CD4-positive, CD25-positive, alpha-beta regulatory T cell (primary cell): ENCODE measurements around the gene CENPF. TPM values are rescaled to one million over a fixed set of nuclear protein-coding genes. Genes with fewer than 3 reads are reported as not detected.

ENCODE experiments used
- ATAC-seq, 2 donors: fragments of 150-1000 bp; cut with Tn5 transposase; one replicate each; pipeline ENCODE4 v1.10.0; 2021; ENCODE audit warnings: low read depth in 2 of 2, moderate number of reproducible peaks in 2 of 2, moderate library complexity in 1 of 2
- DNase-seq, 3 donors: peaks; one replicate each; pipeline versions ENCODE4 v3.0.0 to v3.0.0-alpha.2; 2012 to 2022; ENCODE audit warnings: mixed read lengths in 1 of 3
- H3K27ac ChIP-seq: one replicate; pipeline ENCODE4 v1.7.0; 2013; ENCODE audit warnings: mild to moderate bottlenecking, low read length; ENCODE audit not compliant: insufficient read depth, poor library complexity, severe bottlenecking
- H3K27me3 ChIP-seq: one replicate; pipeline ENCODE4 v1.7.0; 2013; ENCODE audit warnings: low read length; ENCODE audit not compliant: control insufficient read depth, insufficient read depth
- H3K36me3 ChIP-seq: one replicate; pipeline ENCODE4 v1.7.0; 2013; ENCODE audit warnings: mild to moderate bottlenecking, low read length, moderate library complexity; ENCODE audit not compliant: control insufficient read depth, insufficient read depth
- H3K4me1 ChIP-seq: 2 replicates; pipeline ENCODE4 v1.7.0; 2013; ENCODE audit warnings: mild to moderate bottlenecking, low read length; ENCODE audit not compliant: insufficient read depth, control insufficient read depth, poor library complexity, severe bottlenecking
- H3K4me3 ChIP-seq: one replicate; pipeline ENCODE4 v1.7.0; 2013; ENCODE audit warnings: low read depth, mild to moderate bottlenecking, low read length, moderate library complexity
- H3K9me3 ChIP-seq, 2 experiments: 1 replicate in 1 of 2; 2 replicates in 1 of 2; pipeline ENCODE4 v1.7.0; 2013; ENCODE audit warnings: low read length in 2 of 2, mild to moderate bottlenecking in 1 of 2, moderate library complexity in 1 of 2; ENCODE audit not compliant: control insufficient read depth in 2 of 2
- H3K27ac Mint-ChIP-seq, 3 donors: one replicate each; pipeline ENCODE4 v1.8.0; 2020 to 2022; ENCODE audit warnings: mild to moderate bottlenecking in 3 of 3, mixed read lengths in 3 of 3, moderate library complexity in 2 of 3
- H3K27me3 Mint-ChIP-seq: one replicate; pipeline ENCODE4 v1.8.0; 2022; ENCODE audit warnings: mild to moderate bottlenecking, mixed read lengths
- H3K36me3 Mint-ChIP-seq: one replicate; pipeline ENCODE4 v1.8.0; 2020; ENCODE audit warnings: mixed read lengths
- H3K4me1 Mint-ChIP-seq, 4 donors: one replicate each; pipeline ENCODE4 v1.8.0; 2020 to 2022; ENCODE audit warnings: mixed read lengths in 4 of 4, mild to moderate bottlenecking in 1 of 4
- H3K4me3 Mint-ChIP-seq, 4 donors: one replicate each; pipeline ENCODE4 v1.8.0; 2020 to 2022; ENCODE audit warnings: mild to moderate bottlenecking in 4 of 4, mixed read lengths in 4 of 4, moderate library complexity in 3 of 4
- H3K9me3 Mint-ChIP-seq, 7 donors: one replicate each; pipeline ENCODE4 v1.8.0; 2020 to 2022; ENCODE audit warnings: mixed read lengths in 7 of 7, mild to moderate bottlenecking in 3 of 7, moderate library complexity in 2 of 7
- polyA plus RNA-seq, 4 donors: library from polyadenylated mRNA; unstranded; fragments of 300-500 nt; fragmentation: Illumina TruSeq; gene quantifications; one replicate each; pipeline ENCODE4 v1.2.3, GENCODE V29; 2021
- total RNA-seq: library from RNA; stranded (reverse); gene quantifications from one replicate; pipeline ENCODE4 v1.2.3, GENCODE V29; 2022

CENPF gene
- total and polyA plus RNA-seq, 5 donors from 2014 or later, result 0.75 to 7.9 (median 1.2) TPM

- ATAC-seq (no peak), DNase-seq (no peak)
- Histone ChIP-seq H3K36me3 (peaks cover 6% of the 10 kb centered on the region), H3K9me3 (no peaks in the 10 kb centered on the region), H3K27ac (no peak overlapping the region), H3K27me3 (no peaks in the 10 kb centered on the region), H3K4me1 (no peaks in the 10 kb centered on the region), H3K4me3 (no peak overlapping the region)
- H3K27me3 Mint-ChIP-seq, result no peaks in the 10 kb centered on the region
- H3K36me3 Mint-ChIP-seq, result peaks cover 37% of the 10 kb centered on the region
- no peaks in the 10 kb centered on the region for H3K9me3 Mint-ChIP-seq
- peaks cover 0 to 4% (median 3%) of the 10 kb centered on the region in 4 donors for H3K4me1 Mint-ChIP-seq
- no peak overlapping the region for H3K27ac Mint-ChIP-seq
- H3K4me3 Mint-ChIP-seq, result no peak overlapping the region
Measured at GRCh38 chr1:214657299-214657698, 54.3 kb downstream of the CENPF start.

GRCh38 chr1:214658175-214658574 is 55.2 kb downstream of the CENPF start:
- H3K36me3 Mint-ChIP-seq, result peaks cover 37% of the 10 kb centered on the region
- Histone ChIP-seq H3K27ac (no peak overlapping the region), H3K4me1 (no peaks in the 10 kb centered on the region), H3K27me3 (no peaks in the 10 kb centered on the region), H3K9me3 (no peaks in the 10 kb centered on the region), H3K4me3 (no peak overlapping the region), H3K36me3 (peaks cover 6% of the 10 kb centered on the region)
- H3K4me1 Mint-ChIP-seq, result peaks cover 0 to 4% (median 2%) of the 10 kb centered on the region in 4 donors
- no peak overlapping the region for H3K4me3 Mint-ChIP-seq
- no peaks in the 10 kb centered on the region for H3K27me3 Mint-ChIP-seq
- no peaks in the 10 kb centered on the region for H3K9me3 Mint-ChIP-seq
- DNase-seq, result no peak
- no peak for ATAC-seq
- H3K27ac Mint-ChIP-seq, result peak overlapping the region in 1 of 3 donors; percentile 8

DNA sequence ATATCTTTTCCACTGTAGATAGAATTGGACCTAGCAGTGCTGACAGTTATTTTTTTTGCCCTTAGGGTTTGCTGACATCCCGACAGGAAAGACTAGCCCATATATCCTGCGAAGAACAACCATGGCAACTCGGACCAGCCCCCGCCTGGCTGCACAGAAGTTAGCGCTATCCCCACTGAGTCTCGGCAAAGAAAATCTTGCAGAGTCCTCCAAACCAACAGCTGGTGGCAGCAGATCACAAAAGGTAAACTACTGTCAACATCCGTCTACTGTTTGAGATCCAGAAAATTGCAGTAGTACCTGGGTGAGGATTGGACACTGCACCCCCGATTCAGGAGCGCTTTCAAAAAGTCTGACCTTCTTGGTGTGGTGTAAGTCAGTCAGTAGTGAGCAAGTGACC is 55.8 kb downstream of the CENPF start:
- Histone ChIP-seq H3K36me3 (peaks cover 6% of the 10 kb centered on the region), H3K4me1 (no peaks in the 10 kb centered on the region), H3K9me3 (no peaks in the 10 kb centered on the region), H3K27me3 (no peaks in the 10 kb centered on the region), H3K27ac (no peak overlapping the region), H3K4me3 (no peak overlapping the region)
- no peak for DNase-seq
- peaks cover 0 to 4% (median 2%) of the 10 kb centered on the region in 4 donors for H3K4me1 Mint-ChIP-seq
- no peak overlapping the region for H3K4me3 Mint-ChIP-seq
- peaks cover 36% of the 10 kb centered on the region for H3K36me3 Mint-ChIP-seq
- no peak for ATAC-seq
- H3K27ac Mint-ChIP-seq, result no peak overlapping the region
- no peaks in the 10 kb centered on the region for H3K9me3 Mint-ChIP-seq
- H3K27me3 Mint-ChIP-seq, result no peaks in the 10 kb centered on the region

DNA sequence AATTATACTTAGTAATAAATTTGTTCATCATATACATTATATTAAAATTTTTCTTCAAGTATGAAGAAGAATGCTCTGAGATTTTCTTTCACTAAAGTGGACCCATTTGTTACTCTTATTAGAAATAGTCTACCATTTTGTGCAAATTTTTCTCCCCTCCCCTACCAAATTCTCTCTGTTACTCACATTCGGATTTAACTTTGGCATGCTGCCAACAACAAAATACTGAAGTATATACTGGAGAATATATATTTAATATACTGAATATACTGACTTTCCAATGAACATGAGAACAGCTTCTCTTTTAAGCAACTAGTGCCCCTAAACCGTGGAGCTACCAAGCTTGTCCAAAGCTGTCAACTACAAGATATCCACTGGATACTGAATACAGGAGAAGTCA is 57.2 kb downstream of the CENPF start:
- H3K9me3 Mint-ChIP-seq, result no peaks in the 10 kb centered on the region
- DNase-seq (no peak), ATAC-seq (no peak)
- peaks cover 36% of the 10 kb centered on the region for H3K36me3 Mint-ChIP-seq
- H3K4me1 Mint-ChIP-seq, result peaks cover 0 to 4% (median 2%) of the 10 kb centered on the region in 4 donors
- no peaks in the 10 kb centered on the region for H3K27me3 ChIP-seq
- H3K4me3 Mint-ChIP-seq, result no peak overlapping the region
- no peaks in the 10 kb centered on the region for H3K27me3 Mint-ChIP-seq
- no peak overlapping the region for H3K27ac Mint-ChIP-seq
- H3K4me3 ChIP-seq, result no peak overlapping the region
- H3K9me3 ChIP-seq, result no peaks in the 10 kb centered on the region
- H3K36me3 ChIP-seq, result peaks cover 6% of the 10 kb centered on the region
- H3K4me1 ChIP-seq, result no peaks in the 10 kb centered on the region
- no peak overlapping the region for H3K27ac ChIP-seq

GRCh38 chr1:214660900-214661299 is 57.9 kb downstream of the CENPF start:
- DNase-seq, result no peak
- Mint-ChIP-seq H3K4me3 (no peak overlapping the region), H3K9me3 (peaks cover 0 to 2% (median 0%) of the 10 kb centered on the region in 7 donors), H3K27ac (no peak overlapping the region), H3K4me1 (peaks cover 0 to 4% (median 2%) of the 10 kb centered on the region in 4 donors), H3K36me3 (peaks cover 36% of the 10 kb centered on the region), H3K27me3 (no peaks in the 10 kb centered on the region)
- ATAC-seq, result no peak
- peaks cover 6% of the 10 kb centered on the region for H3K36me3 ChIP-seq
- H3K9me3 ChIP-seq, result no peaks in the 10 kb centered on the region
- no peaks in the 10 kb centered on the region for H3K27me3 ChIP-seq
- no peak overlapping the region for H3K27ac ChIP-seq
- no peak overlapping the region for H3K4me3 ChIP-seq
- no peaks in the 10 kb centered on the region for H3K4me1 ChIP-seq

- peaks cover 2% of the 10 kb centered on the region for H3K36me3 ChIP-seq
- no peaks in the 10 kb centered on the region for H3K9me3 ChIP-seq
- H3K9me3 Mint-ChIP-seq, result peaks cover 0 to 2% (median 0%) of the 10 kb centered on the region in 7 donors
- peaks cover 30% of the 10 kb centered on the region for H3K36me3 Mint-ChIP-seq
- H3K4me1 Mint-ChIP-seq, result peaks cover 0 to 4% (median 0%) of the 10 kb centered on the region in 4 donors
- no peaks in the 10 kb centered on the region for H3K27me3 ChIP-seq
- H3K27me3 Mint-ChIP-seq, result no peaks in the 10 kb centered on the region
- H3K4me3 Mint-ChIP-seq, result no peak overlapping the region
- DNase-seq (no peak), ATAC-seq (no peak)
- no peak overlapping the region for H3K27ac ChIP-seq
- H3K27ac Mint-ChIP-seq, result peak overlapping the region in 1 of 3 donors; percentile 22
- no peaks in the 10 kb centered on the region for H3K4me1 ChIP-seq
- H3K4me3 ChIP-seq, result no peak overlapping the region
Measured at GRCh38 chr1:214662223-214662785, 59.3 kb downstream of the CENPF start.

DNA sequence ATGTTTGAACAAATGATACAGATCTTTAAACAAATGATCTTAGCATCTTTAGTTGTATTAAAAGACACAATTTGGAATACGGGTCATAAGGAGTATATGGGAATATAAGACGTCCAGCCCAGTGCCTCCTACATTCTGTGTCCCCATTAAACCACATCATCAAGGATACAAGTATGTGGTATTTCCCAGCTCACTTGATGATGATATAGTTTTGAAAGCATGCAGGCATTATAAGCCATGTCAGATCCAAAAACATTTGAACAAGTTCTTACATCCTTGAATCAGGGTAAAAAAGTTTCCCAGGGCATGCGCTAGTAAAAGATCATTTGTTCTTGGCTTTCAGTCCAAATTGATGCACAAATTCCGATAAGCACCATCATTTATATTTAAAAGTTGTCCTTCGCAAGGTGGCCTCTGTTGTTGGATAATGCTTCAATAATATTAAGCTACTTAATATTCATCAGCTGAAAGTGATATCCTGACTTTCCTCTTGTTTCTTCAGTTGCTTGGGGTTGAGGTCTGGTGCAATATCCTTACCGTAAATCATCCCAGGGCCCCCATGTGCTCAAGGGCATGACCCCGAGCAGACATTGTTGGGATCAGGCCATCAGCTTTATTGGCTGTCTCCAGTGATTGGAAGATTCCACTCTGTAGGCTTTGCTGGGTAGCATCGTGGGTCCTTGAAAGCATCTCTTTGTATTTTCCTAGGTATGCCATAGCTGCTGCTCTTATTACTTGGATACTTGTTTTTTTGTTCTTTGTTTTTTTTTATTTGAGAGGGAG is 61.8 kb downstream of the CENPF start:
- no peaks in the 10 kb centered on the region for H3K36me3 ChIP-seq
- ATAC-seq (no peak), DNase-seq (no peak)
- Mint-ChIP-seq H3K27ac (peak overlapping the region in 1 of 3 donors; percentile 46), H3K27me3 (no peaks in the 10 kb centered on the region), H3K4me3 (no peak overlapping the region), H3K9me3 (peaks cover 0 to 2% (median 0%) of the 10 kb centered on the region in 7 donors), H3K4me1 (peaks cover 0 to 4% (median 0%) of the 10 kb centered on the region in 4 donors), H3K36me3 (peaks cover 18% of the 10 kb centered on the region)
- H3K4me3 ChIP-seq, result no peak overlapping the region
- H3K27me3 ChIP-seq, result no peaks in the 10 kb centered on the region
- H3K9me3 ChIP-seq, result no peaks in the 10 kb centered on the region
- no peak overlapping the region for H3K27ac ChIP-seq
- H3K4me1 ChIP-seq, result no peaks in the 10 kb centered on the region
